ENCODE data around the gene GRM7. TPM values are rescaled to one million over a fixed set of nuclear protein-coding genes. Genes with fewer than 3 reads are reported as not detected.

GRM7 gene
- total RNA-seq, 1 experiment from 2014 or later, result 0.28 TPM

DNA sequence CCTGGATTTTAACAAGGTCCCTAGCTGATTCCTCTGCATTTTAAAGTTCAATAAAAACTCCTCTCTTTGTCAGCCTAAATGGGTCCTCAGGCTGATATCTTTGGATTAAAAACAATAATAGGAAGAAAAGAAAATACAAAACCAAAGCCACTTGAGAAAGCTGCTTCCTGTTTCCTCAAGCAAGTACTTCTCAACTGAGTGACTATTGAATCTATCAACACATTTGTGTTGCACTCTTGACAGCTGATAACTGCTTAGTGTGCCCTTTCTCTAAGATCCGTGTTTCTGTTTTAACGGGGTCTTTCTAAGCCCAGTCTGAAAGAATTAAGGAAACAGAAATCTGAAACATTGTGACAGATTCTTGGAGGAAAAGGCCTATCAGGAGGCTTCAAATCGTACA is 410.7 kb downstream of the GRM7 start:
- no peak overlapping the region for H3K4me2 ChIP-seq (ENCODE audit: insufficient read depth, insufficient read length, low read length)
- no CpG with 5 or more reads among the region's 3 CpGs for WGBS (ENCODE audit: extremely low coverage, insufficient read length, low lambda C conversion rate)

More for the DNA sequence above, 410.7 kb downstream of the GRM7 start:
- no peak overlapping the region for H2BK120ac ChIP-seq (ENCODE audit: low read depth, low read length, poor library complexity, severe bottlenecking)
- no peaks in the 10 kb centered on the region for H3K79me1 ChIP-seq (ENCODE audit: insufficient read depth, low read depth, low read length, poor library complexity, severe bottlenecking)
- no peaks in the 10 kb centered on the region for H3K4me1 ChIP-seq (ENCODE audit: insufficient read depth, low read length)
- H2BK15ac ChIP-seq (ENCODE audit: low read depth, low read length), result no peak overlapping the region
- H3K79me2 ChIP-seq (ENCODE audit: insufficient read depth, low read length), result no peaks in the 10 kb centered on the region
- H3K27me3 ChIP-seq (ENCODE audit: insufficient read depth, low read length), result no peaks in the 10 kb centered on the region
- no peaks in the 10 kb centered on the region for H3K23me2 ChIP-seq (ENCODE audit: insufficient read length, low read depth, low read length, poor library complexity, severe bottlenecking)
- no peak overlapping the region for H3K9ac ChIP-seq (ENCODE audit: extremely low read depth, insufficient read length, low read length)
- peaks cover 5 to 9% of the 10 kb centered on the region in 2 experiments for H3K9me3 Mint-ChIP-seq
- H3K23ac ChIP-seq (ENCODE audit: insufficient read length, low read depth, low read length), result no peak overlapping the region
- H3K9me3 ChIP-seq (ENCODE audit: control insufficient read depth, low read depth, low read length), result no peaks in the 10 kb centered on the region
- H3K56ac ChIP-seq (ENCODE audit: insufficient read length, low read depth, low read length), result no peak overlapping the region
- no peak overlapping the region for H2BK5ac ChIP-seq (ENCODE audit: insufficient read length, low read length)
- H4K5ac ChIP-seq (ENCODE audit: insufficient read length, low read depth, low read length), result no peak overlapping the region
- H4K91ac ChIP-seq (ENCODE audit: insufficient read length, low read depth, low read length), result no peak overlapping the region
- H3K36me3 Mint-ChIP-seq (ENCODE audit: insufficient read depth in 1 of 3, low read depth in 3 of 3), result peaks cover 3 to 8% (median 4%) of the 10 kb centered on the region in 3 experiments
- H2AK5ac ChIP-seq (ENCODE audit: insufficient read length, low read length), result no peak overlapping the region
- no peak overlapping the region for H2BK20ac ChIP-seq (ENCODE audit: low read depth, low read length, poor library complexity, severe bottlenecking)
- H3K27me3 Mint-ChIP-seq (ENCODE audit: low read depth), result no peaks in the 10 kb centered on the region
- H2BK12ac ChIP-seq (ENCODE audit: insufficient read length, low read depth, low read length), result no peak overlapping the region
- TF ChIP-seq, protein P1, sequence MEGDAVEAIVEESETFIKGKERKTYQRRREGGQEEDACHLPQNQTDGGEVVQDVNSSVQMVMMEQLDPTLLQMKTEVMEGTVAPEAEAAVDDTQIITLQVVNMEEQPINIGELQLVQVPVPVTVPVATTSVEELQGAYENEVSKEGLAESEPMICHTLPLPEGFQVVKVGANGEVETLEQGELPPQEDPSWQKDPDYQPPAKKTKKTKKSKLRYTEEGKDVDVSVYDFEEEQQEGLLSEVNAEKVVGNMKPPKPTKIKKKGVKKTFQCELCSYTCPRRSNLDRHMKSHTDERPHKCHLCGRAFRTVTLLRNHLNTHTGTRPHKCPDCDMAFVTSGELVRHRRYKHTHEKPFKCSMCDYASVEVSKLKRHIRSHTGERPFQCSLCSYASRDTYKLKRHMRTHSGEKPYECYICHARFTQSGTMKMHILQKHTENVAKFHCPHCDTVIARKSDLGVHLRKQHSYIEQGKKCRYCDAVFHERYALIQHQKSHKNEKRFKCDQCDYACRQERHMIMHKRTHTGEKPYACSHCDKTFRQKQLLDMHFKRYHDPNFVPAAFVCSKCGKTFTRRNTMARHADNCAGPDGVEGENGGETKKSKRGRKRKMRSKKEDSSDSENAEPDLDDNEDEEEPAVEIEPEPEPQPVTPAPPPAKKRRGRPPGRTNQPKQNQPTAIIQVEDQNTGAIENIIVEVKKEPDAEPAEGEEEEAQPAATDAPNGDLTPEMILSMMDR (conservative IDR thresholded peaks at IDR 0.05), result no peak
- no peak overlapping the region for H3T11ph ChIP-seq (ENCODE audit: low read length)
- H2AFZ ChIP-seq (ENCODE audit: low read length), result no peak overlapping the region
- H3K4me3 Mint-ChIP-seq, result no peak overlapping the region
- no peak overlapping the region for H3K18ac ChIP-seq (ENCODE audit: insufficient read length, low read depth, low read length)
- H3K14ac ChIP-seq (ENCODE audit: insufficient read depth, low read length), result no peak overlapping the region
- H3K4ac ChIP-seq (ENCODE audit: low read depth, low read length), result no peak overlapping the region
- no peaks in the 10 kb centered on the region for H4K20me1 ChIP-seq (ENCODE audit: control insufficient read depth, insufficient read depth, insufficient read length)
- H3K4me1 Mint-ChIP-seq, result peaks cover 6 to 7% of the 10 kb centered on the region in 2 experiments; a peak in 3 of 4 replicates
- no peak for DNase-seq
- no peak overlapping the region for H3K27ac ChIP-seq (ENCODE audit: insufficient read length, low read depth, low read length)
- no peak overlapping the region for H4K8ac ChIP-seq (replicated peaks; ENCODE audit: insufficient read length, low read depth, low read length)
- no peak overlapping the region for H3K27ac Mint-ChIP-seq
